Measurements from ENCODE around the gene SLC34A3.

The SLC34A3 gene

DNA sequence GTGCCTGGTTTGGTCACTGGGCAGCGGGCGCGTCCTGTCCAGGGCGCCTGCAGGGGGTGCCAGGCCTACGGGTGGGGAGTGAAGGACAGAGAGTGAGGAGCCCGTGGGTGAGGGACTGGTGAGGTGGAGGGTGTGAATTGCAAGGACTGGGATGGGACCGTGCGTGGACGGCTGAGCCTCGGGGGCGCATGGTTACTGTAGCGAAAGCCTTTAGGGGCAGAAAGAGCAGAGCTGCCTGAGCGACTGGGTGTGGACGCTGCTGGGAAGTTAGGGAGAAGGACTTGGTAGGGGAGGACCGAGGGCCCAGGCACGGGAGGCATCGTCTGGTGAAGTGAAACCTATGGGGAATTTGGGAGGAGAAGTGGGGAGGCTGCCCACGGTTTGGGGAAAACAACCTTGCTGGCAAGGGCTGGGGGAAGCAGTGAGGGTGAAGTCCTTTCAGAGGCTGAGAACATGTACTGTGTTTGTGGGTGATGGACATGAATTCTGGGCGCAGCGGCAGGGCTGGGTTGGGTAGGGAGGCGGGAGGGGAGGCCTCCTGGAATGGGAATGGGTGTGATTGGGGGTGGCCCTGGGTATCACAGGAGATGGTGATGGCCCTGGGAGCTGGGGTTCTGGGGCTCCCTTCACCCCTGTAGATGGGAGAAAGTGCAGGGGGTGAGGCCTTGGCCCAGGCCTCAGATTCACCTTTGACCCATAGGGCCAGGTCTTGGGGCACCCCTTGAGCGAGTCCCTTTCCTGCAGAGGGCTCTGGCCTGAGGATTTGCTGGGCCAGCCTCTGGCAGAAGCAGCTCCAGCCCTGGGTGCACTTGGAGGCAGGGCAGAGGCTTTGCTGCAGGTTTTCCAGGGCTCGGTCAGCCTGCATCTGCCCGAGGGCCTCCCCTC, 45.1 kb downstream of the SLC34A3 start:
- DNase-seq (ENCODE audit: low read depth), result no peak

DNA sequence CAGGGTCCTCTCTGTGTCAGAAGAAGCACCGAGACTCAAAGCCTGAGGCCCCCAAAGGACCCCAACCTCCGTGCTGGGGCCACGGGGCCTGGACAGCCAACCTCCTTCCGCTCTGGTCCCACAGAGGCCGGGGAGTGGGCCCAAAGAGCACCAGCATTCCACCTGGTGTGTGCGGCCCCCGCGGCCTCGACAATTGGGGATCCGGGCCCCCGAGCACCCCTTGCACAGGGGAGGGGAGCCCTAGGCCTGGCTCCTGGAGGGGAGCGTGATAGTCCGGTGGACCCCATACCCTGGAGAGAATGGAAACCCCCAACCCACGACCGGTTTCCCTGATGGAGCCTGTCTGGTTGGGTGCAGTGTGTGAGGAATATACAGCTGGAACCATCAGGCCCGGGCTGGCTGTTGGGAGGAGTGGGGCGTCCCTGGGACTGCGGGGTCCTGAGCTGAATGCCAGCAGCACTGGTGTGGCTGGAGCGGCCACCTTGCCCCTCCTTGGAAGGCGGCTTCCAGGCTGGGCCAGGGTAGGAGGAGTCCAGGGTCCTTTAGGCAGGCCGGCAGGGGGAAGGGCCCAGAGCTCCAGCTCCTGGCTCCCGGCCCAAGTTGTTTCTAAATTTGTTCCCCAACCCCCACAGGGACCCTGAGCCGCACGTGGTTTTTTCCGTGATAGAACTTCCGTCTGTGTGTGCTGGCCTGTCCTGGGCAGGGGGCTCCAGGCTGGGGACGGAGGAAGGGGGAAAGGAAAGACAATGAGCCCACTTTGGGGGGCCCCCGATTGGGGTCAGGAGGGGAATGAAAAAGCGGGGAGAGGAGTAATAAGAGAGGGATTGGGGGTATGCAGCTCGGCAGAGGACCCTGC, 46.0 kb downstream of the SLC34A3 start:
- DNase-seq (ENCODE audit: low read depth), result no peak

DNA sequence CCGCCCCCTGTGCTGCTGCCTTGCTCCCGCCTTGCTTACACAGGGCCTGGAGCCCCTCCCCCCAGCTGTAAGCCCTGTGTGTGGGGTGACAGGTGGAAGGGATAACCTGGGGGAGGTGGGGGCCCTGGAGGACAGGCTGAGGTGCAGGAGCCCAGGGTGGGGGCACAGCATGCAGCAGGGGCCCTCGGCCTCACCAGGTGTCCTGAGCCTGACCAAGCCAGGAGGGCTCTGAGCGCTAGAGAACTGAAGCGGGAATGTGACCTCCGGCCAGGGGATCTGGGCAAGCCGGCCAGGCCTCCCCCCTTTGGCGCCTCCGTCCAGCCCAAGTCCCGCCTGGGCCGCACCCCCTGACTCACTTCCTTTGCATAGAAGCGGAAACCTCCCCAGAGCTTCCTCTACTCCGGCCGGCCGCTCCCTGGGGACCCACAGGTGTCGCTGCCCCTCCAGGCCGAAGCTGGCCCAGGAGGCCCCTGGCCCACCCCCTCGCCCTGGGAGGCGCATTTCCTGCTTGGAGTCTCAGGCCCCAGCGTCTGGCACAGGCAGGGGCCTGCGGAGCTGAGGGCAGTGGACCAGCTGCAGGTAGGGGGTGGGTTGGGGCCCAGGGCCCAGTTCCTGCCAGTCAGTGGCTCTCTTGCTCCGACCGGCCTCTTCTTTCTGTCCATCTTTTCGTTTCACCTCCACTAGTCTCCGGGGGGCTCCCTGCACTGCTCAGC, 46.8 kb downstream of the SLC34A3 start, which contains the start of gene TOR4A:
TSS of gene TOR4A (plus strand) at position 398 of the 713 bp plus-strand sequence. CDS start 964 bp downstream, outside the sequence.
- no peak for DNase-seq (ENCODE audit: low read depth)

DNA sequence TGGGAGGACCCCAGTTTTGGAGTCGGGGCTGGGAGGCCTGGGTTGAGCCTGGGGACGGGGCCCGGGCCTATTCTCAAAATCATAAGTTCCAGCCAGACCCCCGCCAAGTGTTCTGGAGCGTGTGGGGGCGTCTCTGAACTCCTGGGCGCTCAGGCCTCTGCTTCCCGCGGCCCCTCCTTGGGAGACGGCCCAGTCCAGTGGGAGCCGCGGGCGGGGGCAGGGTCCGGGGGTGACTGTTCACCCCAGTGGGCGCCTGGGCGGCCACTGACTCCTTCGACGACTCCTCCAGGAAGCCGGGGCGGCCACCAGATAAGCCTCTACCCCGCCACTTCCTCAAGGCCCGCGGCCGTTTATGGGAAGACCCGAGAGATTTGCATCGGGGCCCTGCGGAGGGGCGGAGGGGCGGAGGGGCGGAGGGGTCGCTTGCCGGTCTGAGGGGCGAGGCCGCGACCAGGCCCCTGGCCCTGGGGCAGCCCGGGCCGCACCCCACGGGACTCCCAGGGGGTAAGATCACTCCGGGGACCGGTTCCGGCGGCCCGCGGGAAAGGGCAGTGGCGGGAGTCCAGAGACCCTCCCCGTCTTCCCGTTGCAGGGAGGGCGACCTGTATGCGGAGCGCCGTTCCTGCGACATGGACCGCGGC, 47.5 kb downstream of the SLC34A3 start:
- no peak for DNase-seq (ENCODE audit: low read depth)

DNA sequence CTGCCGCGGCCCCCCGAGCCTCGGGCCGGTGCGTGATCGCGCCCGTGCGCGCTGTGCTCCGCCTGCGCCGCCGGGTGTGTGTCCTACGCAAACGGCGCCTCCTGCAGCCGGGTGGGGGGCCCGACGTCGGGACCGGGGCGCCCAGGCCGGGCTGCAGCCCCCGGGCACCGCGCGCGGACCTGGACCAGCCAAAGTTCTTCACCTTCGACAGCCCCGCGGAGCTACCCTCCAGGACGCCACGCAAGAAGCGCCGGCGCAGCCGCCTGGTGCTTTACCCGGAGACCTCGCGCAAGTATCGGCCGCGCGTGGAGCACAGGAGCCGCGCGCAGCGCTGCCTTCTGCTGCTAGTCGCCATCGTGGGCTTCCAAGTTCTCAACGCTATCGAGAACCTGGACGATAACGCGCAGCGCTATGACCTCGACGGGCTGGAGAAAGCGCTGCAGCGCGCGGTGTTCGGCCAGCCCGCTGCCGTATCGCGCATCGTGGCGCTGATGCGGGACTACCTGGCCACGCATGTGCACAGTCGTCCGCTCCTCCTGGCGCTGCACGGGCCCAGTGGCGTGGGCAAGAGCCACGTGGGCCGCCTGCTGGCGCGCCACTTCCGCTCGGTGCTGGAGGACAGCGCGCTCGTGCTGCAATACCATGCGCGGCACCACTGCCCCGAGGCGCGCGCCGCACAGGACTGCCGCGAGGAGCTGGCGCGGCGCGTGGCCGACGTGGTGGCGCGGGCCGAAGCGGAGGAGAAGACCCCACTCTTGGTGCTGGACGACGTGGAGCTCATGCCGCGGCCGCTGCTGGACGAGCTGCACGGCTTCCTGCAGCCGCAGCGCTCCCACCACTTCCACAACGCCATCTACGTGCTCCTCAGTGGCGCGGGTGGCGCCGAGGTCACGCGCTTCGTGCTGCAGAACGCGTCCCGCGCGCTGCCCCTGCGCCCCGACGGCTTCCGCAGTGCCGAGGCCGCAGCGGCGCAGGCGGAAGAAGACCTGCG, 48.3 kb downstream of the SLC34A3 start:
- no peak for DNase-seq (ENCODE audit: low read depth)

DNA sequence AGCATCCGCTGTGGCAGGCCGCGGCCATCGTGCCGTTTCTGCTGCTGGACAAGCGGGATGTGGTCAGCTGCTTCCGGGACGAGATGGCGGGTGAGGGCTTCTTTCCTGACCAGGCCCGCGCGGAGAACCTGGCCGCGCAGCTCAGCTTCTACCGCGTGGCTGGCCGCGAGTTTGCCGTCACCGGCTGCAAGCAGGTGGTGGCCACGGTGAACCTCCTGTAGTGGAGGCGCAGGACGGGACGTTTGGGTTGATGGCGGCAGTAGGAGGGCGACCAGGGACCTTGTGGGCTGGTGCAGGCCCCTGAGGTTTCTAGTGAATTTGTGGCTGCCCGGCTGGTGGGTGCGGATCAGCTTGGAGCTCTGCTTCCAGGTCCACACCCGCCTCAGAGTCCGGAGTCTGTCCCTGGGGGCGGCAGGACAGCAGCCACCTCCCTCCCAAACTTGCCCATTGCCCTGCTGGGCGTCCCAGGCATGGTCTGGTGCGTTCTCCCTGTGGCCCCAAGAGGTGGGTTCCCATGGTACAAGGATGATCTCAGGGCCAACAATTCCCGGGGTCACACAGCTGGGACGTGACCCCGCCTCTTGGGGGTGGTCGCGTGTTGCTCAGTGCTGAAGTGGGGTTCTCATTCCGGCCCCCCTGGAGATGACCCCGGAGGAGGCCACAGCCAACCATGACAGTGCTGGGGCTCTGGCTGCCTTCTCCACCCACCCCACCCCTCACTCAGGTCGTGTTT, 49.2 kb downstream of the SLC34A3 start:
- no peak for DNase-seq (ENCODE audit: low read depth)

DNA sequence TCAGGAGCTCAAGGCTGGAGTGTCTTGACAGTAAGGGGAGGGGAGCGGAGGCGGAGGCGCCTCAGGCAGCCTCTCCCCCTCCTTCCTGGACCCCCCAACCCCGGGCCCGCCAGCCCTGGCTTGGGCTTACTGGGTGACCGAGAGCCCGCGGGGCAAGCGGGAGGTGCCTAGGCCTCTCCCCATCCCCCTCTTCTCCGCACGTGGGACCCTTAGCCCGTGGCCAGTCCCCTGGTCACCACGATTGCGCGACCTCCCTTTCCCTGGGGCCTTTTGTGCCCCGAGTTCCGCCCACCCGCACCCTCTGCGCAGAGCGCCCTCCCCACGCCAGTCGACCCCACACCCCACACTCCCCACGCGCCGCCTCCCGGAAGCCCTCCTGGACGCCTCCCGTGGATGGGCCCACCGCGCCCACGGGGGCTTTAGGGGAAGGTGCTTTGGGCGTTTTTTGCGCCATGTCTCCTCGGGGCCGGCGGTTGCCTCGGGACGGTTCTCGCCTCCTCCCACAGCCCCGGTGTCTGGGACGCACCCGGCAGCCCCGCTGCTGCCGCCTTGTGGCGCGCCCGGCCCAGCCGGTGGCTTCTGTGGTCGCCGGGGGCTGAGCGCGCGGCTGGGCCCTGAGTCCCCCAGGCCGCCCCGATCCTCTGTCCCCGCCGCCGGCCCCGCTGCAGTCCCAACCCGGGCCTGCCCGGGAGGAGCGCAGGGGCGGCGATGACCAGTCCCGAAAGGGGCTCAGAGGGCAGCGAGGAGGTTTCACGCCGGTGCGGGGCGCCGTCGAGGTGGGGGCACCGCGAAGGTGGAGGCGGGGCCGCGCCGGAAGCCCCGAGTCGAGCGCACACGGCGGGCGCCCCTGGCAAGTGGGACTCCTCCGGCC, 50.0 kb downstream of the SLC34A3 start:
- no peak for DNase-seq (ENCODE audit: low read depth)

DNA sequence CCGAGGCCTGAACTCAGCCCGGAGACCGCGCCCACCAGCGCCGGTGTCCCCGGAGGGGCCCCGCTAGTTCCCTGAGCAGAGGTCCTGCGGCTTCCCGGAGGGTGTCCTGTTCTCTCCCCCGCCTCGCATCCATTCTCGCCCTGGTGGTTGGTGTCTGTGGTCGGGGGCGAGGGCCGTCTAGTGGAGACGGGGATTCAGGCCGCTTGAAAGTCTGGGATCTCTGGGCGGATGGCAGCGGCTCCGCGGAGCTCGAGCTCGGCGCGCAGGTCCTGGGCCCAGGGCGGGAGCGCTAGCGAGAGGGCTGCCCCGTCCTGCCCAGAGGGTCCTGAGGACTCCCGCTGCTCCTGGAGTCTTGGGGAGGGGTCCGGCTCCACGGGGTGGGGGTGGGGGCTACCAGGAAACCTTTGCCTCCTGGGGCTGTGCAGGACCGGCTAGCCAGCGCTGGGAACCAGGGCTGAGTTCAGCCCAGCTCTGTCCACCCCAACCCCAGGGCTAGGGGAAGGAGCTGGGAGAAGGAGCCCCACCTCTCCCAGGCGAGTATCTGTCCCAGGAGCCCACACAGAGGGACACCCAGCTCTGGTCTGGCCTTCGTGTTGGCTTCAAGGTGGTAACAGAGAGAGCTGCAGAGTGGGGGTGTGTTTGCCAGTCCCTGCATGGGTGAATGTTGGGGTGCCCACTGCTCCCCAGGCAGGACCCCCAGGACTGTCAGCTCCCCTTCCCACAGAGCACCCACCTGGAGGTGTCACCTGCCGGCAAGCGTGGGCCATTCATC, 50.8 kb downstream of the SLC34A3 start:
- DNase-seq (ENCODE audit: low read depth), result no peak

All from activated T-cell treated with anti-CD3 and anti-CD28 coated beads for 48 hours (primary cell).